GM12801 (cell line): Measurements from ENCODE around the gene RGS14.

ENCODE experiments used
- TF ChIP-seq, protein P1 (sequence below): IDR thresholded peaks from one replicate; pipeline ENCODE4 v1.5.1; 2011; ENCODE audit warnings: control low read depth; ENCODE audit not compliant: insufficient read length; ENCODE audit errors: extremely low read depth

Gene RGS14

DNA sequence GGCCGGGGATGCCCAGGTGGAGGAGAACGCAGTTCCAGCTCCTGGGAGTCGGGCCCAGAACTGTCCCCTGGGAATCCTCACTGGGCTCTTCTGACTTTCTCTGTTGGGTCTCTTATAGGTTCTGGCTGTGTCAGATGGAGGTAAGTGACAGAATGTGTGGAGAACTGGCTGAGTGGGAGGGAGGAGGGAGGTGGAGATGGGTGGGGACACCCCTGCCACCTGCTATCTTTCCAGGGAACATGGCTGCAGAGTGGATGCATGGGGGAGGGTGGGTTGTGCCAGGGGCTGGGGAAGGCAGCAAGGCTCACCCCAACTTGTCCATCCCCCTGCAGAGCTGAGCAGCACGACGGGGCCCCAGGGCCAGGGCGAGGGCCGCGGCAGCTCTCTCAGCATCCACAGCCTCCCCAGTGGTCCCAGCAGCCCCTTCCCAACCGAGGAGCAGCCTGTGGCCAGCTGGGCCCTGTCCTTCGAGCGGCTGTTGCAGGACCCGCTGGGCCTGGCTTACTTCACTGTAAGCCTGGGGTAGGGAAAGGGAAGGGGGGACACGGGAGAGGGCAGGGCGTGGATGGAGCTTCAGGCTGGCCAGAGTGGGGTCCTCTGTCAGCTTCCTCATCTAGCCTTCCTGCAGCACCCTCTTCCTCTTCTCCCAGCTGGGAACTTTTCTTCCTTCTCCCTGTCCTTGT is 8.3 kb downstream of the RGS14 start:
- TF ChIP-seq, protein P1, sequence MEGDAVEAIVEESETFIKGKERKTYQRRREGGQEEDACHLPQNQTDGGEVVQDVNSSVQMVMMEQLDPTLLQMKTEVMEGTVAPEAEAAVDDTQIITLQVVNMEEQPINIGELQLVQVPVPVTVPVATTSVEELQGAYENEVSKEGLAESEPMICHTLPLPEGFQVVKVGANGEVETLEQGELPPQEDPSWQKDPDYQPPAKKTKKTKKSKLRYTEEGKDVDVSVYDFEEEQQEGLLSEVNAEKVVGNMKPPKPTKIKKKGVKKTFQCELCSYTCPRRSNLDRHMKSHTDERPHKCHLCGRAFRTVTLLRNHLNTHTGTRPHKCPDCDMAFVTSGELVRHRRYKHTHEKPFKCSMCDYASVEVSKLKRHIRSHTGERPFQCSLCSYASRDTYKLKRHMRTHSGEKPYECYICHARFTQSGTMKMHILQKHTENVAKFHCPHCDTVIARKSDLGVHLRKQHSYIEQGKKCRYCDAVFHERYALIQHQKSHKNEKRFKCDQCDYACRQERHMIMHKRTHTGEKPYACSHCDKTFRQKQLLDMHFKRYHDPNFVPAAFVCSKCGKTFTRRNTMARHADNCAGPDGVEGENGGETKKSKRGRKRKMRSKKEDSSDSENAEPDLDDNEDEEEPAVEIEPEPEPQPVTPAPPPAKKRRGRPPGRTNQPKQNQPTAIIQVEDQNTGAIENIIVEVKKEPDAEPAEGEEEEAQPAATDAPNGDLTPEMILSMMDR: no peak

- TF ChIP-seq, protein P1: no peak
These were observed 9.0 kb downstream of the RGS14 start for GRCh38 chr5:177366528-177367322.

DNA sequence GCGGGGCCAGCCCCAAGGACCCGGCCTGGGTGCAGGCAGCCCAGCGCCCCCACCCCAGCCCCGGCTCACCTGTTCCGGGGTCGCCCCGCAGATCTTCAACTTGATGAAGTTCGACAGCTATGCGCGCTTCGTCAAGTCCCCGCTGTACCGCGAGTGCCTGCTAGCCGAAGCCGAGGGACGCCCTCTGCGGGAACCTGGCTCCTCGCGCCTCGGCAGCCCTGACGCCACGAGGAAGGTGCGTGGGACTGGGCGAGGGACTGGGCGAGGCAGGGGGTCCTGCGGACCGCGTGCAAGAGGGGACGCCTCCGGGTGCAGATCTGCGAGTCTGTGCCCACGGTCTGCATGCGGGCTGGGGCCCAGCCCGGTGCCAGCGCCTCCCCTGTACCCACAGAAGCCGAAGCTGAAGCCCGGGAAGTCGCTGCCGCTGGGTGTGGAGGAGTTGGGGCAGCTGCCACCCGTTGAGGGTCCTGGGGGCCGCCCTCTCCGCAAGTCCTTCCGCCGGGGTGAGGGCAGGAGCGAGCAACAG is 9.7 kb downstream of the RGS14 start:
- TF ChIP-seq, protein P1: no peak

DNA sequence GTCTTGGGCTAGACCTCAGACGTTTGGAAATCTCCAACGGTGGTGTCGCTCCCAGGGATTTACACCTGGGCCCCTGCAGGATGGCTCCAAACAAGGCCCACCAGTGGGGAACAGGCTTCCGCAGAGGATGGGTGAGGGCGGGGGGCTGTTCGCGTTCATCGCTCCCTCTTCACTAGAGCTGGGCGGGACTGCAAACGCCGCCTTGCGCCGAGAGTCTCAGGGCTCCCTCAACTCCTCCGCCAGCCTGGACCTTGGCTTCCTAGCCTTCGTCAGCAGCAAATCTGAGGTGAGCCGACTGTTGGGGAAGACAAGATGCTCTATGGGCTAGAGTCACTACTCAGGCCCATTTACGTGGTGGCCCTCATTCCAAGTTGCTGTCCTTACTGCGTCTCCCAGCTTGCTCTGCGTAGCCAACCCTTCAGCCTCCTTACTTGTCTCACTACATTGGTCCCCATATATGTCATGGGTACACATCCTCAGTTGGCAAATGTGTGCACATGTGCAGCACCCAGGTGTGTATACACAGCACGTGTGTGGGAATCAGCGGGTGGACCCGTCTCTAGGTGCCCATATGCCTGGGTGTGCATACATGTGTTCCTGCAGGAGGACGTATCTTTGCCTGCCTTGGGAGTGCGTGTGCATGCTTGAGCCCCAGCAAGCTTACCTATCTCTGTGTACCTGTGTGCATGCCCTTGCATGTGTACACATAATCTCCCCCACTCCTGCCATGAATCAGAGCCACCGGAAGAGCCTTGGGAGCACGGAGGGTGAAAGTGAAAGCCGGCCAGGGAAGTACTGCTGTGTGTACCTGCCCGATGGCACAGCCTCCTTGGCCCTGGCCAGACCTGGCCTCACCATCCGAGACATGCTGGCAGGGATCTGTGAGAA is 10.5 kb downstream of the RGS14 start:
- TF ChIP-seq, protein P1: no peak

- TF ChIP-seq, protein P1: no peak
These were observed 11.3 kb downstream of the RGS14 start for GRCh38 chr5:177368869-177369644.

- TF ChIP-seq, protein P1: no peak
These were observed 12.1 kb downstream of the RGS14 start for GRCh38 chr5:177369645-177370440.
